SU-DHL-6 (cell line): Measurements from ENCODE around the gene ZNF532.
A peak's percentile ranks its signal among the peaks of the same experiment; 100 is the strongest.

Source experiments
- H2AFZ ChIP-seq: fragments of 200-600 bp; sonication (generic); 2 replicates; pipeline ENCODE4 v1.6.1; 2014; ENCODE audit warnings: low read depth, mild to moderate bottlenecking, moderate library complexity, mixed read lengths, antibody characterized with exemption, low read length; ENCODE audit not compliant: severe bottlenecking
- H3F3A ChIP-seq: fragments of 200-600 bp; shearing (Covaris generic); 2 replicates; pipeline ENCODE4 v1.6.0; 2016; ENCODE audit warnings: antibody characterized with exemption, mild to moderate bottlenecking; ENCODE audit not compliant: insufficient read depth
- H3K27ac ChIP-seq: fragments of 200-600 bp; sonication (generic); 2 replicates; pipeline ENCODE4 v1.5.1; 2016; ENCODE audit warnings: low read depth, mild to moderate bottlenecking, low read length, moderate library complexity, mixed read lengths
- H3K27me3 ChIP-seq: fragments of 200-600 bp; sonication (generic), shearing (Covaris generic); 2 replicates; pipeline ENCODE4 v1.6.0; 2014; ENCODE audit warnings: mild to moderate bottlenecking, low read length
- H3K36me3 ChIP-seq: fragments of 200-600 bp; sonication (generic); 2 replicates; pipeline ENCODE4 v1.6.1; 2014; ENCODE audit warnings: mild to moderate bottlenecking, low read length, mixed read lengths
- H3K4me2 ChIP-seq: fragments of 300-600, 200-600 bp; shearing (Covaris generic), sonication (generic); 2 replicates; pipeline ENCODE4 v1.6.0; 2014; ENCODE audit warnings: low read length, low read depth, mild to moderate bottlenecking; ENCODE audit not compliant: poor library complexity, severe bottlenecking
- H3K4me3 ChIP-seq: fragments of 200-600 bp; sonication (generic); 2 replicates; pipeline ENCODE4 v1.5.1; 2014; ENCODE audit warnings: antibody characterized with exemption, low read length, mild to moderate bottlenecking, mixed read lengths; ENCODE audit not compliant: insufficient read depth, poor library complexity, severe bottlenecking
- H3K79me2 ChIP-seq: fragments of 200-600 bp; sonication (generic); 2 replicates; pipeline ENCODE4 v1.6.1; 2014; ENCODE audit warnings: mild to moderate bottlenecking, low read length, moderate library complexity; ENCODE audit not compliant: insufficient read depth
- H3K9ac ChIP-seq: fragments of 200-600 bp; sonication (generic); 2 replicates; pipeline ENCODE4 v1.7.0; 2014; ENCODE audit warnings: mild to moderate bottlenecking, low read length
- H3K9me2 ChIP-seq: fragments of 200-600 bp; sonication (generic); replicated peaks from 2 replicates; pipeline ENCODE4 v1.6.1; 2014; ENCODE audit warnings: low read length; ENCODE audit not compliant: insufficient read depth
- H3K9me3 ChIP-seq: fragments of 200-600 bp; sonication (generic); 2 replicates; pipeline ENCODE4 v1.6.1; 2014; ENCODE audit warnings: low read length, mixed read lengths; ENCODE audit not compliant: insufficient read depth
- H4K20me1 ChIP-seq: fragments of 200-600 bp; sonication (generic); 2 replicates; pipeline ENCODE4 v1.6.1; 2014; ENCODE audit warnings: low read depth, mild to moderate bottlenecking, antibody characterized with exemption, low read length, moderate library complexity, mixed read lengths
- EZH2phosphoT487 ChIP-seq: fragments of 200-600 bp; sonication (generic), shearing (Covaris generic); conservative IDR thresholded peaks from 2 replicates; pipeline ENCODE4 v1.6.1; 2018; ENCODE audit warnings: mild to moderate bottlenecking, antibody characterized with exemption, low read length, moderate library complexity, mixed read lengths
- TF ChIP-seq, protein P1 (sequence below): fragments of 200-600 bp; sonication (generic); IDR thresholded peaks from one replicate; pipeline ENCODE4 v1.5.1; 2017; ENCODE audit warnings: antibody characterized with exemption, mild to moderate bottlenecking, low read length, moderate library complexity; ENCODE audit not compliant: insufficient read depth, poor library complexity, severe bottlenecking

Gene ZNF532

DNA sequence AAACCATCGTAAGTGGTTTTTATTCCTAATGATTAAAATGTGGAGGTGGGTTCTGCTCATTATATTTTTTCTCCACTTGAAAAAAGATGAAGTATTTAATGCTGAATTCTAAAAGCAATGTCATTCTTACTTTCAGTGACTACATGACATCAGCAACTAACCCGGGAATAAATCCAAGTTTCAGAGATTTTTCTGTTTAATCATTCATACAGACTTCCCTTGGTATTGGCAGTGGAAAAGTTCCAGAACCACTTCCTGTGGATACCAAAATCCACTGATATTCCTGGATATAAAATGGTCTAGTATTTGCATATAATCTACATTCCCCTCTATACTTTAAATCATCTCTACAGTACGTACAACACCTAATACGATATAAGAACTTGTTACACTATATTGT, 128.6 kb downstream of the ZNF532 start:
- Histone ChIP-seq H3K36me3 (no peaks in the 10 kb centered on the region), H3K4me3 (no peak overlapping the region), H4K20me1 (no peaks in the 10 kb centered on the region), H2AFZ (peak overlapping the region; percentile 71), H3F3A (peaks cover 14% of the 10 kb centered on the region), H3K27me3 (no peaks in the 10 kb centered on the region), H3K9me3 (no peaks in the 10 kb centered on the region), H3K9ac (0 out of 2 replicates have a peak overlapping the region, but pooled peaks have one; percentile 2), H3K9me2 (no peaks in the 10 kb centered on the region), H3K4me2 (peak overlapping the region; percentile 48), H3K27ac (peak overlapping the region; percentile 3; the same call in 1 of the 2 replicates), H3K79me2 (no peaks in the 10 kb centered on the region)
- no peak for TF ChIP-seq EZH2phosphoT487
- TF ChIP-seq, protein P1, sequence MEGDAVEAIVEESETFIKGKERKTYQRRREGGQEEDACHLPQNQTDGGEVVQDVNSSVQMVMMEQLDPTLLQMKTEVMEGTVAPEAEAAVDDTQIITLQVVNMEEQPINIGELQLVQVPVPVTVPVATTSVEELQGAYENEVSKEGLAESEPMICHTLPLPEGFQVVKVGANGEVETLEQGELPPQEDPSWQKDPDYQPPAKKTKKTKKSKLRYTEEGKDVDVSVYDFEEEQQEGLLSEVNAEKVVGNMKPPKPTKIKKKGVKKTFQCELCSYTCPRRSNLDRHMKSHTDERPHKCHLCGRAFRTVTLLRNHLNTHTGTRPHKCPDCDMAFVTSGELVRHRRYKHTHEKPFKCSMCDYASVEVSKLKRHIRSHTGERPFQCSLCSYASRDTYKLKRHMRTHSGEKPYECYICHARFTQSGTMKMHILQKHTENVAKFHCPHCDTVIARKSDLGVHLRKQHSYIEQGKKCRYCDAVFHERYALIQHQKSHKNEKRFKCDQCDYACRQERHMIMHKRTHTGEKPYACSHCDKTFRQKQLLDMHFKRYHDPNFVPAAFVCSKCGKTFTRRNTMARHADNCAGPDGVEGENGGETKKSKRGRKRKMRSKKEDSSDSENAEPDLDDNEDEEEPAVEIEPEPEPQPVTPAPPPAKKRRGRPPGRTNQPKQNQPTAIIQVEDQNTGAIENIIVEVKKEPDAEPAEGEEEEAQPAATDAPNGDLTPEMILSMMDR: no peak

DNA sequence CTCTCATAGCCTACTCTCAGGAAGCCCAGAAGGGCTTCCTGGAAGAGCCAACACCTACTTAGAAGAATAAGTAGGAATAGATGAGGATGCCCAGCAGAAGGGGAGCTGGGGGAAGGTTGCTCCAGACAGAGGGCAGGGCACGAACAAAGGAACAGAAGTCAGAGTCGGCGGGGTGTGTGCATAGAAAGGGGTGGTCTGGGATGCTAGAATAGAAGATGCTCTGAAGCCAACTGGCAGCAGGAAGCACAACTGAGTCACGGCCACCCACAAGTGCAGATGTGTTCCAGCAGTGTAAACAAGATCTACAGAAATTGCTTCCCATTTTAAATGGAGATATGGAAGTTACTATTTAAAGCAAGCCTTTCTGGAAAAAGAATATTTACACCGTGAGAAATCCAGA, 131.0 kb downstream of the ZNF532 start:
- H3K4me3 ChIP-seq: no peak overlapping the region
- no peaks in the 10 kb centered on the region for H3K9me3 ChIP-seq
- no peak overlapping the region for H3K9ac ChIP-seq
- H3F3A ChIP-seq: no peaks in the 10 kb centered on the region; the same call in 1 of the 2 replicates
- no peak overlapping the region for H2AFZ ChIP-seq
- no peaks in the 10 kb centered on the region for H3K79me2 ChIP-seq
- H3K27me3 ChIP-seq: no peaks in the 10 kb centered on the region
- no peaks in the 10 kb centered on the region for H4K20me1 ChIP-seq
- no peak overlapping the region for H3K27ac ChIP-seq
- H3K36me3 ChIP-seq: no peaks in the 10 kb centered on the region
- H3K9me2 ChIP-seq: no peaks in the 10 kb centered on the region
- TF ChIP-seq EZH2phosphoT487: no peak
- H3K4me2 ChIP-seq: no peak overlapping the region

DNA sequence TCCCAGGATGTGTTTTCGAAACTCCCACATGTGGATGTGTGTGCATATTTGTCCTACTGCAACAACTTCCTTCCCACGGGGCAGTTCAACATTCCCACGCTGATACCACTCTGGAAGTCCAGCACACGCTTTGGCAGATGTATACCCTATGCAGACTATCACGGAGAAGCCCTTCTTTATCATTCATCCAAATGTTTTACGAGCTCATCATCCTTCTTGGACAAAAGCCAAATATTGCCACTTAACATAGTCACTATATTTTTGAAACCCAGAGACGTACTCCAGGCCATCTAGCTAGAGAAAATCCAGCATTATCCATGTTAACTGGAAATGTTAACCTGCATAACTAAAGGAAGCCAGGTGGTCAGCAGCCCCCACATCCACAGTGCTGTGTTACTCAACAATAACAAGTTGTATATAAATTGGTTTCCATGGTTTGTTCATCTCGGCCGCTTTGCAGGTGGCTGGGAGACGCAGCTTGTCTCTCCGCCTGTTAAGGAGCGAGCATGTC, 131.5 kb downstream of the ZNF532 start:
- no peaks in the 10 kb centered on the region for H3K9me2 ChIP-seq
- H3F3A ChIP-seq: no peaks in the 10 kb centered on the region; the same call in 1 of the 2 replicates
- no peaks in the 10 kb centered on the region for H3K9me3 ChIP-seq
- TF ChIP-seq, protein P1: no peak
- no peak overlapping the region for H3K4me3 ChIP-seq
- no peak overlapping the region for H2AFZ ChIP-seq
- no peak overlapping the region for H3K9ac ChIP-seq
- no peaks in the 10 kb centered on the region for H4K20me1 ChIP-seq
- H3K36me3 ChIP-seq: no peaks in the 10 kb centered on the region
- H3K4me2 ChIP-seq: no peak overlapping the region
- no peaks in the 10 kb centered on the region for H3K79me2 ChIP-seq
- H3K27ac ChIP-seq: no peak overlapping the region
- H3K27me3 ChIP-seq: no peaks in the 10 kb centered on the region

DNA sequence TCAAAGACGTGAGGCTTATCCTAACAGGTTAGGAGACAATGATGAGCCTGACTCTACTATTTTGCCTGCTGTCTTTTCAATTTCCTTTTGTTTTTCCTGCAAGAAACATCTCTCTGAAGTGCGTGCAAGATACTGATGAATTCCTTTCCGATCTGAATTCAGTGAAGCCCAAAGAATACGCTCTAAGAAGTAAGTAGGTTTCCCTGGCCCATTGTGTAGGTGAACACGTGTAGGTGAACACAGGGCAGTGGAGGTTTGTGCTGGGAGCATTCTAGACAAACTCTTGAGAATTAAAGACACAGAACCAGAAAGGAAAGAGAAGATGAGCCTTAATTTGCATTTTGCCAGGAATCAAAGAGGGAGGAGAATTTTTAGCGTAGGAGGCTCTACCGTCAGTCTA, 132.0 kb downstream of the ZNF532 start:
- Histone ChIP-seq H3K9me2 (no peaks in the 10 kb centered on the region), H3K4me2 (no peak overlapping the region), H3F3A (no peaks in the 10 kb centered on the region; the same call in 1 of the 2 replicates), H3K27me3 (no peaks in the 10 kb centered on the region), H3K9me3 (no peaks in the 10 kb centered on the region), H3K4me3 (no peak overlapping the region), H3K79me2 (no peaks in the 10 kb centered on the region), H3K9ac (no peak overlapping the region), H2AFZ (no peak overlapping the region), H3K27ac (no peak overlapping the region), H3K36me3 (no peaks in the 10 kb centered on the region), H4K20me1 (no peaks in the 10 kb centered on the region)
- no peak for TF ChIP-seq EZH2phosphoT487
- TF ChIP-seq, protein P1: no peak
